Activated CD8-positive, alpha-beta T cell treated with anti-CD3 and anti-CD28 coated beads for 36 hours (primary cell): ENCODE measurements around the gene GHSR. TPM values are rescaled to one million over a fixed set of nuclear protein-coding genes. Genes with fewer than 3 reads are reported as not detected.

ENCODE experiments used
- ATAC-seq: fragments of 200-7000 bp; cut with Tn5 transposase; one replicate; pipeline ENCODE4 v1.10.0; 2021; ENCODE audit warnings: mild to moderate bottlenecking, moderate library complexity
- CTCF ChIA-PET: fragments of 350-600 bp; sonication (Branson Sonifier 250); formaldehyde crosslinking; loops from one replicate; lab custom pipeline; 2021; ENCODE audit warnings: antibody characterized with exemption; lab: Charles Lee
- POLR2A ChIA-PET: fragments of 350-600 bp; sonication (Branson Sonifier 250); formaldehyde crosslinking; loops from one replicate; lab custom pipeline; 2021; ENCODE audit warnings: antibody characterized with exemption; lab: Charles Lee
- DNase-seq: peaks from one replicate; pipeline ENCODE4 v3.0.0-alpha.2; 2020
- H3K27ac Mint-ChIP-seq: one replicate; pipeline ENCODE4 v1.8.0; 2021; ENCODE audit warnings: mild to moderate bottlenecking, mixed read lengths
- H3K27me3 Mint-ChIP-seq: one replicate; pipeline ENCODE4 v1.8.0; 2021; ENCODE audit warnings: mixed read lengths
- H3K36me3 Mint-ChIP-seq: one replicate; pipeline ENCODE4 v1.8.0; 2021; ENCODE audit warnings: low read depth, mixed read lengths
- H3K4me1 Mint-ChIP-seq: one replicate; pipeline ENCODE4 v1.8.0; 2021; ENCODE audit warnings: low read depth, mixed read lengths
- H3K4me3 Mint-ChIP-seq: one replicate; pipeline ENCODE4 v1.8.0; 2021; ENCODE audit warnings: mild to moderate bottlenecking, moderate library complexity, mixed read lengths
- H3K9me3 Mint-ChIP-seq: one replicate; pipeline ENCODE4 v1.8.0; 2021; ENCODE audit warnings: mixed read lengths
- CTCF ChIP-seq: fragments of 200-600 bp; IDR thresholded peaks from one replicate; pipeline ENCODE4 v1.8.0; 2022; ENCODE audit warnings: antibody characterized with exemption, mild to moderate bottlenecking
- intact Hi-C: fragments of 100-400 bp; cut with micrococcal nuclease; formaldehyde crosslinking; loops from one replicate; pipeline ENCODE4 v1.10.0; 2022
- total RNA-seq, 2 experiments: library from RNA; stranded (reverse); gene quantifications; one replicate each; pipeline ENCODE4 v1.2.3, GENCODE V29; 2021

Gene GHSR
- total RNA-seq, 2 experiments from 2014 or later, result not detected

DNA sequence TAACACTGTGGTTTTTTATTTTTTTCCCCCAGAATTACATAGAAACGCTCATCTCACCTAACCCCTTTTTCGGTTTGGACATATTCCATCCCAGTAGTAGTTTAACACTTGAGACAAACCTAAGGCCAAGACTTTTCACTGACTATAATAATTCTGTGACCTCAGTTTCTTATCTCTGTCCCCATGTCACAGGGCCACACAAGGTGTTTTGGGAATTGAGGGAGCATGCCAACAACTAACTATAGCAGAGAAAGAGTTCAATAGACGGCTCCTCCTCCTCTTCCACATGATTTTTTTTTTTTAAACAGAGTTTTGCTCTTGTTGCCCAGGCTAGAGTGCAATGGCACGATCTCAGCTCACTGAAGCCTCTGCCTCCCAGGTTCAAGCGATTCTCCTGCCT, 27.4 kb upstream of the GHSR start:
- H3K4me1 Mint-ChIP-seq, result peaks cover 9% of the 10 kb centered on the region

GRCh38 chr3:172471903-172472302, 23.6 kb upstream of the GHSR start:
- no peak overlapping the region for H3K27ac Mint-ChIP-seq
- ChIA-PET CTCF (interaction anchor here (0.9 to 1.4 kb wide), 2 partner anchors 10 to 201 kb away, joined by 3 to 7 read pairs; no protein-coding TSS in a partner anchor), POLR2A (interaction anchor here (0.5 kb wide), 1 partner anchor 91 kb away, joined by 3 read pairs; no protein-coding TSS in a partner anchor)
- DNase-seq (no peak), ATAC-seq (no peak)
- peaks cover 5% of the 10 kb centered on the region for H3K27me3 Mint-ChIP-seq
- intact Hi-C loops, result loop anchor here (10.0 kb wide), 1 partner anchor 137 kb away; no protein-coding TSS in a partner anchor
- no peak for TF ChIP-seq CTCF
- no peak overlapping the region for H3K4me3 Mint-ChIP-seq
- no peaks in the 10 kb centered on the region for H3K36me3 Mint-ChIP-seq
- H3K4me1 Mint-ChIP-seq, result no peaks in the 10 kb centered on the region
- H3K9me3 Mint-ChIP-seq, result peaks cover 2% of the 10 kb centered on the region

More for the DNA sequence above, 27.4 kb upstream of the GHSR start:
- intact Hi-C loops, result loop anchor here (10.0 kb wide), 1 partner anchor 141 kb away; no protein-coding TSS in a partner anchor
- no peaks in the 10 kb centered on the region for H3K27me3 Mint-ChIP-seq
- ATAC-seq (no peak), DNase-seq (no peak)
- ChIA-PET POLR2A (no interaction called here), CTCF (interaction anchor here (1.1 to 4.4 kb wide), 3 partner anchors 17 to 126 kb away, joined by 4 to 27 read pairs (median 5); no protein-coding TSS in a partner anchor)
- TF ChIP-seq CTCF, result no peak
- H3K36me3 Mint-ChIP-seq, result no peaks in the 10 kb centered on the region
- no peak overlapping the region for H3K27ac Mint-ChIP-seq
- H3K9me3 Mint-ChIP-seq, result peaks cover 2% of the 10 kb centered on the region
- H3K4me3 Mint-ChIP-seq, result no peak overlapping the region

- DNase-seq (no peak), ATAC-seq (no peak)
- intact Hi-C loops, result loop anchor here (10.0 kb wide), 1 partner anchor 136 kb away; no protein-coding TSS in a partner anchor
- Mint-ChIP-seq H3K9me3 (peaks cover 2% of the 10 kb centered on the region), H3K4me1 (no peaks in the 10 kb centered on the region), H3K27ac (no peak overlapping the region), H3K4me3 (no peak overlapping the region), H3K27me3 (peaks cover 5% of the 10 kb centered on the region), H3K36me3 (no peaks in the 10 kb centered on the region)
- no peak for TF ChIP-seq CTCF
- ChIA-PET CTCF (interaction anchor here (1.3 kb wide), 1 partner anchor 10 kb away, joined by 5 read pairs; no protein-coding TSS in a partner anchor), POLR2A (no interaction called here)
Observed at GRCh38 chr3:172470588-172470987, 22.3 kb upstream of the GHSR start.

GRCh38 chr3:172467170-172467824, 19.0 kb upstream of the GHSR start:
- intact Hi-C loops, result no loop called here

More at GRCh38 chr3:172467170-172467824, 19.0 kb upstream of the GHSR start:
- Mint-ChIP-seq H3K4me1 (no peaks in the 10 kb centered on the region), H3K9me3 (peaks cover 2% of the 10 kb centered on the region), H3K27me3 (peaks cover 5% of the 10 kb centered on the region), H3K36me3 (no peaks in the 10 kb centered on the region), H3K27ac (no peak overlapping the region), H3K4me3 (no peak overlapping the region)
- POLR2A ChIA-PET, result no interaction called here
- CTCF ChIA-PET, result interaction anchor here (0.5 to 1.4 kb wide), 2 partner anchors 11 to 119 kb away, joined by 3 to 8 read pairs; no protein-coding TSS in a partner anchor
- no peak for ATAC-seq
- TF ChIP-seq CTCF, result no peak
- no peak for DNase-seq
